ENCODE data around the gene OTOS.

Gene OTOS

GRCh38 chr2:240136013-240136670 lies 4.3 kb downstream of the OTOS start, which contains the start of gene COPS9:
Gene COPS9 (minus strand): TSS chr2:240136305. CDS start chr2:240136284, 21 bp downstream.
- peak; percentile 99 for DNase-seq (ENCODE audit: low spot score)

- DNase-seq (ENCODE audit: low spot score), result no peak
These were observed 4.8 kb downstream of the OTOS start for GRCh38 chr2:240135706-240136012.

- no peak for DNase-seq (ENCODE audit: low spot score)
These were observed 5.4 kb downstream of the OTOS start for GRCh38 chr2:240134956-240135520.

- no peak for DNase-seq (ENCODE audit: low spot score)
These were observed 6.0 kb downstream of the OTOS start for GRCh38 chr2:240134466-240134865.

- DNase-seq (ENCODE audit: low spot score), result no peak
These were observed 7.1 kb downstream of the OTOS start for GRCh38 chr2:240133401-240133800.

DNA sequence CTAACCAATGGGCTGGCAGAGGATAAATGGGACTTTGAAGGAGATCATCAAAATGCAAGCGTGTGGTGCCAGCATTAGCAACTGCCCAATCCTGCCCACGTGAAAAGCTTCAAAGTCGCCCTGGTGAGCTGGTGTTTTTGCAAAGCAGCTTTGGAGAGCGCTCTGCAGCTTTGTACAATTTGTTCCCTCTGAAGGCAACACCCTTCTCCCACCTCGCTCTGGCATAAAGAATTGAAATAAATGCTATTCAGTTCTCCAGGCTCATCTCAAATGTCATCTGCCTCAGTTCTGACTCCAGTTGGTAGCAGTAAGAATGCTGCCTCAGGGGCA lies 7.8 kb downstream of the OTOS start:
- DNase-seq (ENCODE audit: low spot score), result no peak

DNA sequence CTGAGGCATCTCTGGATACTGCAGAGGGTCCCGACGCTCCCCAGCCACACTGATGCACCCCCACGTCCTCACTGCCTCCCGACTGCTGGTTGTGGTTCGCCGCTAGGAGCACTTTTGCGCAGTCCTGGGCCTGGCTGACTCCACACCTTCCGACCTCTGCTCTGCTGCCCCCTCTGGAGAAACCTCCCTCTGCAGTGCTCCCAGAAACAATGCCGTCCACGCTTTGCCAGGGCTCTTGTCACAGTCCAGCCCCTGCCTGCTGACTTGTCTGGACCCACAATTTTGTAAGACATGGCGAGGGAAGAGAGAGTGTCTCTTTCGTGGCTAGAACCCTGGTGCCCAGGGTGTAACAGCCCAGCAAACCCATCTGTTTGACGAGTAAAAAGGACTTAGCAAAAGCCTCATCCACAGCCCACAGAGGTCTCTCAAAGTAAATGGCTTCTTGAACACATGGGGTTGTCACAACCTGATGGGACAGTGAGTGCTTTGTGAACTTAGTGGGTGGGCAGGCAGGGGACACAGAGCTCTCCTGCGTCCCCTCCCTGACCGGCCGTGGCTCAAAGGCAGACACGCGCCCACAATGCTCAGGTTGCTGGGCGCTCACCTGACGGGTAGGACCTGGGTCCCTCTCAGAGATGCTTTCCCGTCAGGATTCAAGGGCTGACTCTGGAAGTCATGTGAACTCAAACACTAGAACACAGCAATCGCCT lies 8.4 kb downstream of the OTOS start:
- DNase-seq (ENCODE audit: low spot score), result no peak

DNA sequence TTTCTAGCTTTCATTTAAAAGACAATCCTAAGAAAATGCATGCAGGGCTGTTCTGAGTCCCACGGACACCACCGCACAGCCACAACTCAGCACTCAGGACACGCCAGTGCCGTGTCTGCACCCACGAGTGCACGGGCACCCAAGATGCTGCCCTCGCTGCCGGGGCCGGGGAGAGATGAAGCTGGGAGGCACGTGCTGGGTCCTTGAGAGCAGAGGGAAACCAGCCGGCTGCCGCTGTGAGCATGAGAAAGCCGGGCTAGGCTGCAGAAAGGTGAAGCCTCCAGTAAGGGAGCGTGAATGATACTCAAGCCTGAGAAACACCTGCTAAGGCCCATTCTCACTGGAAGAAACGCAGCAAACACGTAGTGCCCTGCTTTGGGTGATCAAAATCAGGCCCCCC lies 9.2 kb downstream of the OTOS start:
- no peak for DNase-seq (ENCODE audit: low spot score)

- no peak for DNase-seq (ENCODE audit: low spot score)
These were observed 9.9 kb downstream of the OTOS start for GRCh38 chr2:240130393-240131195.

DNA sequence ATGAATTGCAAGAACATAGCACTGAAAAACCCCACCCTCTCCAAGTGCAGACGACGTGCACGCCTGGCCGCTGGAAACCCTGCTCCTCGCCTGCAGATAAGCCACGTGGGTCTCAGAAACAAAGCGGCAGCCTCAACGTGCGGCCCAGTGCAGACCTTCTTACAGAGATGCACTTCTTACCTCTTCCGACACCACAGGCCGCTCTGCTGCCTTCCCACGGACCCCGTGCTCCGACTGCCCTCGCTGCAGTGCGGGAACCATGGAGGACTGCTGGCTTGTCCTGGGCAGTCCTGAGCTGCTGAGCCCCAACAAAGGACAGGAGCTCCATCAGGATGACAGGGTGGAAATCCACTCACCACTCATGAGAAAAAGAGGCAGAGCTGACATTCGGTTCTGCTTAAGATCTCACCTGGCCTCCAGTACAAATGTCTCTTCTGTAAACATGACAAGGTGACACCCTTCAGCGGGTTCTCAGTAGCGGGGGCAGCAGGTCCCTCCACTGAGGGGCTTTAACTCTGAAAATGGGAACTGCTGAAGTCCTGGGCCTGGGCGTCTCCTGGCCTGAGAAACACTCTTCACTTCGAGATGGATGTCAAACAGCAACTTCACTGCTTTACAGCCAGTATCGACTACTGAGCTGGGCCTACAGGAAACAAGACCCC lies 10.6 kb downstream of the OTOS start:
- no peak for DNase-seq (ENCODE audit: low spot score)

DNA sequence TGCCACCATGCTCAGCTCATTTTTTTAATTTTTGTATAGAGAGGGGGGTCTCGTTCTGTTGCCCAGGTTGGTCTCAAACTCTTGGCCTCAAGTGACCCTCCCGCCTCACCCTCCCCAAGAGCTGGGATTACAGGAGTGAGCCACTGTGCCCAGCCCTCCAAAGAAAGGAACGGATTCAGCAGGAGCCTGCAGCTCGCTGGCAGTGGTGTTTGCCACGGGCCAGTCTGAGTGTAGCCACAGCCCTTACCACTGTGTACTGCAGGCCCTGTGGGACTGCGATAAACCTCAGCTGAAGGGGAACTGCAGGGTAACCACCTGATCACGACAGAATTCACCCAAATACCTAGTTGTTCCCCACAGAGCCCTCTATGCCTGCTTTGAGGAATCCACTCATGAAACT lies 11.1 kb downstream of the OTOS start:
- DNase-seq (ENCODE audit: low spot score), result no peak

- DNase-seq (ENCODE audit: low spot score), result no peak
These were observed 11.8 kb downstream of the OTOS start for GRCh38 chr2:240128608-240129145.

DNA sequence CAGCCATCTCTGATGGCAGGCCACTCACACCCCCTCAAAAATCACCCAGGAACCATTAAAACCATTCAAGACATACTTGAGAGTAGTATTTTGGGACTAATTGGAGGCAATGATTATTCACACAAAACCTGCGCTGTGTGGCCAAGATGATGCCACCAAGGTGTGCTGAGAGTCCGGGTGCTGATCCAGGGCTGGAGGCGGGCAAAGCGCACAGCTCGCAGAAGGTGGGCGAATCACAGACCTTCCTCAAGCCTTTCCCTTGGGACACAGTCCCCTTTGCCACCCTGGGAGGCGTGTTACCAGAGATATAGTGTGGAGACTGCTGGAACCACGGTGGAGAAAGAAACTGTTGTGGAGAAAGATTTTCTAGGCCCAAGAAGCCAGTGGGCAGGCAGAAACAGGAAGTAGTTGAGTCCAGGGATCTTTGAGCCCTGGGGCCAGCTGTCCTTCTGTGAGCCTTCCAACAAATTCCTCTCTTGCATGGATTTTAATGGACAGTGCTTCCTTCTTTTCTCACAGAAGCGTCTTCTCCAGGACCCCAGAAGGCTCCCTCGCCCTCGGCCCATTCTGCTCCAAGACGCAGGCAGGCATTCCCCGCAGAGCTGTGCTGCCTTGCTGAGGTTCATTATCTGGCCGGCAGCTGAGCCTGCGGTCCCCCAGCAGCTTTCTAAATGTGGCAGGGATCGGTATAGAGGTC lies 12.4 kb downstream of the OTOS start:
- DNase-seq (ENCODE audit: low spot score), result no peak

DNA sequence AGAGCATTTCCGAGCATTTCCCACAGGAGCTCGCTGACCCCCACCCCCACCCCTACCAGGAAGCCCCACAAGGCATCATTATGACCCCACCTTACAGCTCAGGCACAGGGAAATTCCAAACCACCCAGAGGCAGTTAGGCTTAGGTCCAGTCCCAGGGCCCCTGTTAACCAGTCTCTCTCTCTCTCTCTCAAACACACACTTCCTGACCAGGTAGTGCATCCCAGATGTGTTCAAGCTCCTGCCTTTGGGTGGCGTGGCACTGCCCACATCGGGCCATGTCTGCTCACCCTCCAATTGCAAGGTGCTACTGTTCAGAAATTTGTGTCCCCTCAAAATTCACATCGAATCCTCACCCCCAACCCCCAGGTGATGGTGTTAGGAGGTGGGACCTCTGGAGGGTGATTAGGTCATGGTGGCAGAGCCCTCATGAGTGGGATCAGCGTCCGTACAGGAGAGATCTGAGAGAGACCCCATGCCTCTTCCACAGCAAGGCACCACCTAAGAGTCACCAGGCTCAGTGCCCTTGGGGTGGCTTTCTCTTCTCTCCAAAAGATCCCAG lies 13.2 kb downstream of the OTOS start:
- no peak for DNase-seq (ENCODE audit: low spot score)

- no peak for DNase-seq (ENCODE audit: low spot score)
These were observed 13.7 kb downstream of the OTOS start for GRCh38 chr2:240126731-240127130.

GRCh38 chr2:240125742-240126141 lies 14.7 kb downstream of the OTOS start:
- no peak for DNase-seq (ENCODE audit: low spot score)

- no peak for DNase-seq (ENCODE audit: low spot score)
These were observed 15.8 kb downstream of the OTOS start for GRCh38 chr2:240124651-240125030.

DNA sequence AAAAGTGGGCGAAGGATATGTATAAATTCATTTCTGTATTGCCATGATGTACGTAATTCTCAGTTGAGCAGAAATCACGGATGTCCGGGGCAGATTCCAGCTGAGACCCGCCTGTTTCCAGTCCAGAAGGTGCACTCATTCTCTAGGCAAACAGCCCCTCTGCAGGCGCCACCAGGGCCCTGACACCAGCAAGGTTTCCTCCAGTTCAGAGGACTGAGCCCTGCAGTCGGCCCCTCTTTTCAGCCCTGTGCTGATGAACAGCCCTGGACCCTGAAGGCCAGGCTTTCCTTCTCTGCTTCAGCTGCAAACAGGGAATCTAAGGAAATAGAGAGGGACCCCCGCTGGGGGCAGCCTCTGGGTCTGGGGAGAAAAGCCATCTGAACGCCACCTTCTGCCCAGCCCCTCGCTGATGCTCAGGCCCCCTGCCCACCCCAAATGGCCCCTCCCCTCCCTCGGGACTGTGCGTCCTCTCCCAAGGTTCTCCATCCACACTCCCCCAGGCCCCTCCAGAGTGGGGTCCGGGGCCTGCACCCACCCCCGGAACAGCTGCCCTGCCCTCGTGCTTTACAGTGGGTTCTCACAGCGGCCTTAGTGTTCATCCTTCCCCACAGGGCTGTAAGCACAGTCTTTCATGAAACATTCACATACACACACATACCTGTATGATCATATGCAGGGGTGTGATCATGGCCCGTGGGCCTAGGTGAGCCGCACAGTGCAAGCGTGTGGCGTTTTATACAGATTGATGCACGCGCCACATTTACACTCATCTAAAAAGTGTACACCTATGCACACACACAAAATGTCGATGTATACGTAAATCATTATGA lies 16.4 kb downstream of the OTOS start:
- DNase-seq (ENCODE audit: low spot score), result no peak

DNA sequence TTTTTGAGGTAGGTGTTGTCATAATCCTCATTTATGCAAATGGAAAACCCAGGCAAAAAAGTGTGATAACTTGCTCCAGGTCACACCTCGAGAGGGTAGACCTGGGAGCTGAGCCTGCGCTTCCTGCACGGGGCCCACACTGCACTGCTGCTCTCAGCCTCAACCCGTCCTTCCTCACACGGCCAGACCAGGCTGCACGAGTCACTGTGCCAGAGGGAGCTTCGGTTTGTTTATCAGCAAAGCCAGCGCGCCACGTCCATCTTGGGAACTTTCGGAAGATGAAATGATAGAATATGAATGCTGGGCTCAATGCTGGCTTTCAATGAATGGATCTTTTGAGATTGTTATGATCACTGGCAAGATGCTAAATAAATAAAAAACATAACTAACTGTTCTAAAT lies 18.8 kb downstream of the OTOS start:
- DNase-seq (ENCODE audit: low spot score), result no peak

GRCh38 chr2:240121190-240121589 lies 19.3 kb downstream of the OTOS start:
- DNase-seq (ENCODE audit: low spot score), result no peak
